Measurements from ENCODE around the gene ZNF423.

ZNF423 gene

DNA sequence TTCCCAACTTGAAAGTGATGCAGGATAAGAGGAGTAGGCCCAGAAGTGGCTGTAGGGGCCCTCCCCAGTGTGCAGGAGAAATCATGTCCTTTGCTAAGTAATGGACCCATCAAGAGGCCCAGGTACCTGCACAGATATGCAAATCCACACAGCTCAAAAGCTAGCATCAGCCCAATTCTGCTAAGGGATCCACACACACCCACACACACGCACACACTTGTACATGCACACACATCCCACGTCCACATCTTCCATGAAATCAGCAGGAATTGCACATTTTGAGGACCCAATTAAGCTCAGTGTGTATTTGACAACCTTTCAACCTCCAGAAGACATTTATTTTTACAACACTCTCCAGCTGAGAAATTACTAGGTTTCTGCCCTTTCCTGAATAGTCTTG lies 297.5 kb downstream of the ZNF423 start:
- DNase-seq (ENCODE audit: low read depth in 2 of 2), result no peak

- DNase-seq (ENCODE audit: low read depth in 2 of 2), result no peak
Observed at GRCh38 chr16:49556606-49557446, 299.1 kb downstream of the ZNF423 start.

GRCh38 chr16:49556249-49556605 lies 299.7 kb downstream of the ZNF423 start:
- DNase-seq (ENCODE audit: low read depth in 2 of 2), result no peak

DNA sequence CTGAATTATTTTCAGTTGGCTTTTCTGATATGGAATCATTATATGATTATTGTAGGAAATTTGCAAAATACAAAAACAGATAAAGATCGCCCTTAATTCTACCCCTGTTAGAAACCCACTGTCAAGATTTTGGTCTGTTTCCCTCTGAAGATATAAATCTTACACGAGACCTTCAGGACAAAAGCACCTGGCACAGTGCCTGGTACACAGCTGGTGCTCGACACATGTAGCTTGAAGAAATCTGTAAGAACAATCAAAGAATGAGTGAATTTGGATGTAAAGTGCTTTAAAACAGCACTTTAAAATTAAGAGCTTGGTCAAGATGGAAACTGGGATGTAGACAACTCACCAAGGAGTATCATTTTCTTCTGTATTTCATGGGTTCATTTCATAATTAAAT lies 301.2 kb downstream of the ZNF423 start:
- no peak for DNase-seq (ENCODE audit: low read depth in 2 of 2)

DNA sequence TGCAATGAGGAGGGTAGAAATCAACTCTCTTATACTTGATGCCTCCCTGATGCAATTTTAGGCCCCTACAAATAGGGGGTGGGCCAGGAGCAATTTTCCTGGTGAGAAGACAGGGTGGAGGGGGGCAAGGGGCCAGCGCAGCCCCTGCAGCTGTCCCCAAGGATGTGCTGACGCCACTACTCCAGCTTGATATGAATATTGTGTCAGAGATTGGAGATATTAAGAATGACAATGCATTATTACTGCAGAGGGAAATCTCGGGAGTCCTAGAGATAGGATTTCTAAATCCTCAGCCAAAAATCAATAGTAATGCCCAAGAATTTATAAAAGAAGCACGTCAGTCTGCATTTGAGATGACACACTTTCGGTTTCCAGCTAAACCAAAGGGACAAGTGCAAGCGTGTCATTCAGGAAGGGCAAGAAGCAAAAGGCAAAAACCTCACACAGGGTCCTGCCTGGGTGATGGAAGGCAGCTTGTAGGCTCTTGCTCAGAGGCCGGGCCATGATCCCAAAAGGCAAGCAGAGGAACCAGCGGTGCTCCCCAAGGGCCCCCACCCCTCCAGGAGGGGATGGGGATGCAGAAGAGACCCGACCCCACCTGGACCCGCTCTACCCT lies 303.5 kb downstream of the ZNF423 start:
- DNase-seq (ENCODE audit: low read depth in 2 of 2), result no peak

GRCh38 chr16:49550666-49551065 lies 305.2 kb downstream of the ZNF423 start:
- no peak for DNase-seq (ENCODE audit: low read depth in 2 of 2)

DNA sequence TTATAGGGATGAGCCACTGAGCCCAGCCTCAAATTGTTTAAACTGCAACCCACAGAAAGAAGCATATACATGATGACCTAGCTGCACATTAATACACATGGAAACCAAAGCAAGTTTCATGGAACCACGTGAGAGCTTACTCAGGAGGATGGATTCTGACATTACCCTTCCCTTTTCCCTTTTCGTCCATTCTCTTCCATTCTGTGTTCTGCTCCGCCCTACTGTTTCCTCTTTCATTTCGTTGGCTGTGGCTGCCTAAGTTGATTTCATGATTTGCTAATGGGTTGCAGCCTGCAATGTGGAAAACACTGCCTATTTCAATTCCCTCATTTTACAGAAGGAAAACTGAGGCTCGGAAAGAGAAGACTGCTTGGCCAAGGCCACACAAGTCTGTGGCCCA lies 305.8 kb downstream of the ZNF423 start:
- no peak for DNase-seq (ENCODE audit: low read depth in 2 of 2)

- DNase-seq (ENCODE audit: low read depth in 2 of 2), result no peak
Observed at GRCh38 chr16:49548325-49548970, 307.5 kb downstream of the ZNF423 start.

- no peak for DNase-seq (ENCODE audit: low read depth in 2 of 2)
Observed at GRCh38 chr16:49547448-49547847, 308.5 kb downstream of the ZNF423 start.

DNA sequence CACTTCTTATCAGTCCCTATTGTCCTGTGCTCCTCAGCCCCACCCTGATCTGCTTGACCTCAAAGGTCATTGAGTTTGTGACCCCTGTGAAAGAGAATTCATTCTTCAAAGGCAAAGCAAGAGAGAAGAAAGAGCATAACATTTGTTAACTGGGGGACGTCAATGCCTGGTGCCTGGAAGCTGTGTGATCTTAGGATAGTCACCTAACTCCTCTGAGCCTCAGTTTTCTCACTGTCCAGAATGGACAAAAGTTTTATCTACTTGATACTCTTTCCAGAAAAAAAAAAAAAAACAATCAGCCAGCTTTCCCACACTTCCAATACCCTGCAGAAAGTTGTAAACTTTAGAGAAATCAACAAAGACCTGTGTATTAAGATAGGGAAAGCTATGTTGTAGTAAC lies 309.2 kb downstream of the ZNF423 start:
- no peak for DNase-seq (ENCODE audit: low read depth in 2 of 2)

DNA sequence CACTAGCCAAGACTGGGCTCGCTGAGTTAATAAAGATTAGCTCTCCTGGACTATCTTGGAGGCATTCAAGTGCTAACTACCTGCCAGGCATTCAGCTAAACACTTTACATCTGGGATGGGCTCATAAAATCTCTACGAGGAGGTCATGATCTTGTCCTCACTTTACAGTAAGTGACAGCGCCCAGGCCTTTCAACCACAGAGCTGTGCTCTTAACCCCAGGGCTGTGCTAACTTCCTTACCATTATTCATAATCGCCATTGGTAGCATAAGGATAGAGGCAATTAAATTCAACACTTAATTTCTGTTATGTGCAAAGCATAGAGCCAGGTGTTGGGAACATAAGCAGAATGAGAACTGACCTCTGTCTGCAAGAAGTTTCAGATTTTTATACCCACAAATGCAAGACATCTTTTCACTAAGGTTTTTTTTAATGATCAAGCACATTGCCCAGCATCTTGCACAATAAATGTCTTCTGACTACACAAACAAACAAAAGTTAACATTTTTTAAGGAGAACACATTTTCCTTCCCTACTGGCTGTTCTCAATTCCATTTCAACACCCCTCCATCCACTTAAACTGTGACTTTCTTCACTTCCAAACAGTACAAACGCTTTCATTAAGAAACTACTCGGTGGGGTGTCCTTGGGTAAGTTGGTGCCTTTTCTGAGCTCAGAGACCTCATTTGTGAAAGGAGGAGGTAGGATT lies 310.0 kb downstream of the ZNF423 start:
- DNase-seq (ENCODE audit: low read depth in 2 of 2), result no peak

- DNase-seq (ENCODE audit: low read depth in 2 of 2), result no peak
Observed at GRCh38 chr16:49545243-49545642, 310.7 kb downstream of the ZNF423 start.

- DNase-seq (ENCODE audit: low read depth in 2 of 2), result no peak
Observed at GRCh38 chr16:49544828-49545227, 311.1 kb downstream of the ZNF423 start.

DNA sequence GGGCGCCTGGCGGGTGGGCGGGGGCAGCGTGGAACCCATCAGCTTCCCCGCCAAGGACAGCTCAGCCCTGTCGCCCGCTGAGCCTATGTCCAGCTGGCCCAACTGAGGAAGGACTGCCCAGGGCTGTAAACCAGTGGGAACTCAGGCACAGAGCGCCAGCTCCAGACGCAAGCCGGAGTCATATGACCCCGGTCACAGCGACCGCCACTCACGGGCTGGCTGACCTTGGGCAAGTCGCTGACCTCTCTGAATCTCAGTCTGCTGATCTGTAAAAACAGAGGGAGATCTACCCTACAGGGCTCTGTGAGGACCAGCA lies 312.3 kb downstream of the ZNF423 start:
- DNase-seq (ENCODE audit: low read depth in 2 of 2), result no peak

DNA sequence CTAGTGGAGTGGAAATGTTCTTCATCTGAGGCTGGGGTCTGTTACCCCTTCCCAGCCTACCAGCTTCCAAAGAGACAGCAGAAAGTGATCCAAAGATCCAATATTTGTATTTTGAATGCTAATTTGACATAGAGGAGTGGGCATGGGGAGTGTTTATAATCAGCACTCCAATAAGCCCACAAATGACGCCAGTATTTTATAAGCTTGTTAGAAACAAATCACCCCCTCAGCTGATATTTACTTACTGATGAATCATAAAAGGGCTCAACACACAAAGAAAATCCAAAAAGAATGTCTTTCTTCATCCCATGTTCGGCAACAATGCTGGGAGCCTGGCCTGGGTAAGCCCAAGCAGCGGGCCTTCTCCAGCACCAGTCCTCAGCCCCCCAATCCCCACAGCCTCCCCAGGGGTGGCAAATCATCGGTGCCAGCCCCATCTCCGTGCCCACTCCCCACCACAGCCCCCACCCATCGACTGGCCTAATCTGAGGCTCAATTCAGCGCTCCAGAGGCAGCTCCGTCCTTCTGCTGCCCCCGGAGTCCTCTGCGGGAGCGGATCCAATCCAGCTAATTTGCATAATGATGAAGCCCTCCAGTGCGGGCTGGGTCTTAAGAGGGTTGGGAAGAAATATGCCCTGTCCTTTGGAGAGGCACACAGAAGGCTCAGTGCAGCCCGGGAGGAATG lies 312.8 kb downstream of the ZNF423 start:
- DNase-seq (ENCODE audit: low read depth in 2 of 2), result no peak

DNA sequence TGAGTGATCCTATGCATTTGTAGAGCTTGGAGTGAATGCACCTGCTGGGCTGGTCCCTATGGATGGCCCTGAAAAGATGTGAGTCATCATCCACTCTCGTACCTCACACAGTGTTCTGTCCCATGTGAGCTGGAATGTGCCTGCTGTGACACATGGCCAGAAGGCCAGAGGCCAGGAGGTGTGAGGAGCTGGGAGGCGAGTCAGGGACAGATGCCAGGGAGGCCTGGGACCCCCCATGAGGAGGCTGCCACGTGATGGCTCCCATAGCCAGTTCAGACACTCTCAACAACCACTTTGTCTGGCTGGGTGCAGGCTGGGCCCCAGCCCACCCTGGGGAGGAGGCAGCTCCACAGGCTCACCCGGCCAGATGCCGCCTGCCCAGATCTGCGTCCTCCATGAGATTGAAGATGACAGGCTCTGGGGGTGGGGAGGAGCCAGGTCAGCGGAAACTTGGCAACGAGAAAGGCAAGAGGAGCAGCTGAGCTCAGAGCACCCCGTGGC lies 313.5 kb downstream of the ZNF423 start:
- no peak for DNase-seq (ENCODE audit: low read depth in 2 of 2)

- no peak for DNase-seq (ENCODE audit: low read depth in 2 of 2)
Observed at GRCh38 chr16:49540836-49541235, 315.1 kb downstream of the ZNF423 start.

DNA sequence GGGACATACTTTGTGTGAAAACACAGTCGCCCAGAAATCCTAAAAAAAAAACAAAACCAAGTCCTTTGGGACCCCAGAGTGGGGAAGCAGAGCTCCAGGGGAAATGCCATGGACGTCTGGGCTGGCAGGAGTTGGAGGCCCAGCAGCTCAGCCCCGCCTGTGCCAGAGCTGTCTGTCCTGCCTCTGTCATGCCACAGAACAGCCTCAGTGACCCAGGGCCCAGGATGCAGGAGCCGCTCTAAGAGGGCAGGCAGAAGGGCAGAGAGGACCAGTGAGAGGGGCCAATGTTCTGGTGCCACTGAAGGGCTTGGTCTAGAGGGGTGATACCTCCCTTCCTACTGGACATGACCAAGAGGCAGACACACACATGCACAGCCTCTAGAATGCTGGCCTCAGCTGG lies 316.2 kb downstream of the ZNF423 start:
- no peak for DNase-seq (ENCODE audit: low read depth in 2 of 2)

- DNase-seq (ENCODE audit: low read depth in 2 of 2), result no peak
Observed at GRCh38 chr16:49537924-49538459, 317.9 kb downstream of the ZNF423 start.

DNA sequence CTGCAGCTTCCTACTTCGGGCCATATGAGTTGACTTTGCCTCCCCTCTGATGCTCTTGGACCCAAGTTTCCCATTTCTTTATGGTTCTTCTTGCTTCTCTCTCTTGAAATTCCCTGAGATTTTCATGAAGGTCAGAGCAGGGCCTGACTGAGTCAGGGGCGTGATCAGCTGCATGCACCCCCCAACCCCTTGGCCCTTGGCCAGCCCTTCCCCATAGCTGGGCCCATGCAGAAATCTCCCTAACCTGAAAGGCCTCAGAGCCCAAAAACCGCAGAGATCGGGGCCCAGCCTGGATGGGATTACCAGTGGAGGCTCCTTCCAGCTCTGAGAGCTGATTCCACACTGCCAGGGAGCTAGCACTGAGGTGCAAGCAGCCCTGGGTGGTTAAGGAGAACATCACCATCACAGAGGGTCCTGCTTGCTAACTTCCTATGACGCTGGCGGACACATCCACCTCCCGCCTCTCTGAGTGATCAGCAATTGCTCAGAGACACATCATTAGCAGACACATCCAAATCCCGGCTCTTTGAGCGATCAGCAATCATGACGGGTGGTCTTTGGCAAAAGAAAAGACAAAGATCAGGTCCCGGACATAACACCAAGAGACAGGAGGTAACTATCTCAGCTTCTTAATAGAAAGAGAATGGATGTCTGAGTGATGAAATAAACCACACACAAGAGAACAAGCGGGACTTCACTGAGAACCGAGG lies 320.9 kb downstream of the ZNF423 start:
- DNase-seq (ENCODE audit: low read depth in 2 of 2), result no peak

- no peak for DNase-seq (ENCODE audit: low read depth in 2 of 2)
Observed at GRCh38 chr16:49533422-49533821, 322.5 kb downstream of the ZNF423 start.

Data from stimulated activated CD4-positive, alpha-beta T cell treated with anti-CD3 and anti-CD28 coated beads, Interleukin-12 subunit alpha, Interleukin-12 subunit beta, amount 100 ng/mL, for 24 hours (primary cell).